NCI-H1930 (cell line): ENCODE data around the gene WNT8B.

Experiments
- DNase-seq, 2 experiments: peaks; one replicate each; lab custom pipeline; 2025; lab: John Stamatoyannopoulos, UW

Gene WNT8B, protein sequence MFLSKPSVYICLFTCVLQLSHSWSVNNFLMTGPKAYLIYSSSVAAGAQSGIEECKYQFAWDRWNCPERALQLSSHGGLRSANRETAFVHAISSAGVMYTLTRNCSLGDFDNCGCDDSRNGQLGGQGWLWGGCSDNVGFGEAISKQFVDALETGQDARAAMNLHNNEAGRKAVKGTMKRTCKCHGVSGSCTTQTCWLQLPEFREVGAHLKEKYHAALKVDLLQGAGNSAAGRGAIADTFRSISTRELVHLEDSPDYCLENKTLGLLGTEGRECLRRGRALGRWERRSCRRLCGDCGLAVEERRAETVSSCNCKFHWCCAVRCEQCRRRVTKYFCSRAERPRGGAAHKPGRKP

GRCh38 chr10:100462709-100463108, at the start of gene WNT8B:
TSS of gene WNT8B (plus strand) at chr10:100463009. CDS start at chr10:100463169, 160 bp downstream.
- no peak for DNase-seq

DNA sequence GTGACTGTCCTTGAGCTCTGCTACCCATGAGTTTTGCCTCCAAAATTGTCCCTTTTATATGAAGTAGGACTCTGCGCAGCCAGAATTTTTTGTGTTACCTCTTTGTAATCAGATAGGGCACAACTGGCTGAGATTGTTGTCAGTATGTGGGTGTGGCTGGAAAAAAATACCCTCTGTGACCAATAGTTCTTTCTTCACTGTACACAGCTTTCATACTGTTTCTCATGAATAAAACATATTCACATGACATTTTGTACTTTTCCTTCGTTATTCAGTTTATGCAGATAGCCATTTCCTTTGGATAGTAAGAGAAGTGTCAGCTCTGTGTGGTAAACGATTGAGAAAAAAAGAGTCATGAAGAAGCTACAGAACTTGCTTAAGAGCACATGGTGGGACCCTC, 49.6 kb upstream of the WNT8B start:
- DNase-seq, result no peak

GRCh38 chr10:100419911-100420449, 42.8 kb upstream of the WNT8B start:
- DNase-seq, result no peak

DNA sequence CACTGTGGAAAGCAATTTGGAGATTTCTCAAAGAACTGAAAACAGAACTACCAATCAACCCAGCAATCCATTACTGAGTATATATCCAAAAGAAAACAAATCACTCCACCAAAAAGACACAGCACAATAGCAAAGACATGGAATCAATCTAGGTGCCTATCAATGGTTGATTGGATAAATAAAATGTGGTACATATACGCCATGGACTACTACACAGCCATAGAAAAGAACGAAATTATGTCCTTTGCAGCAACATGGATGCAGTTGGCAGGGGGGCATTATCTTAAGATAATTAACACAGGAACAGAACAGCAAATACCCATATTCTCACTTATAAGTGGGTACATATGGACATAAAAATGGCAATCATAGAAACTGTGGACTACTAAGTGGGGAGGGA, 35.4 kb upstream of the WNT8B start:
- DNase-seq, result no peak

DNA sequence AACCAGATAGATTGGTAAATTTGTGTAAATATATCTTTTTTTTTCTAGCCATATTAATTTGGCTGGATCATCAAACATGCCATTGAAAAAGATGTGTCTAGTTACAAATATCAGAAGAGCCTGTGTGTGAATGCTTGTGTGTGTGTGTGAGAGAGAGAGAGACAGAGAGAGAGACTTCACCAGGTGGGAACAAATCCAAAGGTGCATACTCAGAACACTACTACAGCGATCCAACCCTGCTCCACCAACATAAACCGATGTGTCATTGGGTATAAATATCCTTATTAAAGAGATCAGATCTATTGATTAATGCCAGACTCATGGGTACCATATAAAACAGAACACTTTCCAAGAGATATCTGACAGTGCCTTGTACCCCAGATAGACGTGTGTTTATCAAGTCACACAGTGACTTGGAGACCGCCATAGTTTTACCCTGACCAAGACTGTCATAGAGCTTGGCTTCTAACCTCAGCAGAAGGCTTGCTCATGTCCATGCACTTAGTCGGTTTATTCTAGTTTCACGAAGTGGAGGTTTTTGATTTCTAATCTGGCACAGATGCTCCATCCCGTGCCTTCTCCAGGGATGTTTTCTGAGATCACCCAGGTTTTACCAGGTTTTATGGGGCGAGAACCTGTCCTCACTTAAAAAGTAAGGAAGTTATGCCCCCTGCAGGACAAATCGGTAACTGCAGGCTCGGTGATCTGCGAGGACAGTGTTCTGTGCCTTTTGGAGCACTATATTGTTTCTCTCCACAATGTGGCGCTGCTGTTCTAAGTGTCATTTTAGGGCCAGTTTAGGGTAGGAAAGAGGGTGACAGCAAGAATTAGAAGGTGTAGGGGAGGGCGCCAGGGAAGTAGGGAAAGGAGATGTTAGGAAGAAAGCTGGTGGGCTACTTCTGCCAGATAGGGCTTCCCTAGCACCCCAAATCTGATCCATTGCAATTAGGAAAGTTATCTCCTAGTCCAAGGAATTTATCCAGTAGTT, 29.3 kb upstream of the WNT8B start:
- DNase-seq, result peak; percentile 78 to 85

DNA sequence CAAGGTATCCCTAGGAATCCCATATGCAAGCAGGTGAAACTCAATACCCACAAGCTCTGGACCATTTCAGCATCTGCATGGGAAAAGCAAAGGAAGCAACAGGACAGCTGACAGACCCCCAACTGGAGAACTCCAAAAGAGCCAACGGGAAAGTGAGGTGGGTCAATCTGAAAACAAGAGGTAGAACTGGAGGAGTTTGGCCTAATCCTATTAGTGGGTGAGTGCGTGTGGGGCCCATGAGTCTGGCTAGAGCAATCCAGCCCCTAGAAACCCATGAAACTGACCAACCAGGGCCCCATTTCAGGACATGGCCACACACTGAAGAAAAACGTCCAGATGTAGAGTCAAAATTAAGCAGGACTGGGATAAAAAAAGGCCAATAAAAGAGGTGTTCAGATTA, 26.6 kb upstream of the WNT8B start:
- DNase-seq, result no peak

GRCh38 chr10:100438674-100439315, 24.0 kb upstream of the WNT8B start:
- DNase-seq, result no peak

DNA sequence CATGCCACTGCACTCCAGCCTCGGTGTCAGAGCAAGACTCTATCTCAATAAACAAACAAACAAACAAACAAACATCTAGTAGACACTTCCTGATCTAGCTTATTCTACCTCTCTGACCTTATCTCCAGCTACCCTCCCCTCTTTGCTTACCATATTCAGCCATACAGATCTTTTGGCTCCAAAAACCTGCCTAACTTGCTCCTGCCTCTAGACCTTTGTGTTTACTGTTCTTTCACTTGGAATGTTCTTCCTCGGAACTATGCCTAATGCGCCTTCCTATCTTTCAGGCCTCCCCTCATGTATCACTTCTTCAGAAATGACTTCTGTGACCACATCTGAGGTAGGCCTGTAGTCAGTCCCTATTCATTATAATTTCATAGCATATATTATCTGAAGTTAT, 20.3 kb upstream of the WNT8B start:
- DNase-seq, result no peak

DNA sequence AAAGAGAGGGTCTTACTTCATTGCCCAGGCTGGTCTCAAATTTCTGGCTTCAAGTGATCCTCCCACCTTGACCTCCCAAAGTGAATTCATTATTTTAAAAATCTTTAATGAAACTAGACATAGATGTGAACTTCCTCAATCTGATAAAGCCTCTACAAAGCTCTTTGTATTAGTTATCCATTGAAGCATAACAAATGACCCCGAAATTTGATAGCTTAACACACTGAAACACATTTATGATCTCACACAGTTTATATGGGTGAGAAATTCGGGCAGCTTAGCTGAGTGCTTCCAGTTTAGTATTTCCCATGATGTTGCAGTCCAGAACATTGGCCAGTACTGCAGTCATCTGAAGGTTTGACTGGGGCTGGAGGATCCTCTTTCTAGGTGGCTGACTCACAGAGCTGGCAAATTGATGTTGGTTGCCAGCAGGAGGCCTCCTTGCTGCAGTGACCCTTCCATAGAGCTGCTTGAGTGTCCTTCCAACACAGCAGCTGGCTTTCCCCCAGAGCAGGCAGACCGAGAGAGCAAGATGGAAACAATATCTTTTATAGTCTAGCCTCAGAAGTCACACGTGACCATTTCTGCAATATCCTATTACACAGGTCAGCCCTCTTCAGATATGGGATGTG, 16.6 kb upstream of the WNT8B start:
- DNase-seq, result no peak

GRCh38 chr10:100447663-100448062, 15.1 kb upstream of the WNT8B start:
- DNase-seq, result no peak

DNA sequence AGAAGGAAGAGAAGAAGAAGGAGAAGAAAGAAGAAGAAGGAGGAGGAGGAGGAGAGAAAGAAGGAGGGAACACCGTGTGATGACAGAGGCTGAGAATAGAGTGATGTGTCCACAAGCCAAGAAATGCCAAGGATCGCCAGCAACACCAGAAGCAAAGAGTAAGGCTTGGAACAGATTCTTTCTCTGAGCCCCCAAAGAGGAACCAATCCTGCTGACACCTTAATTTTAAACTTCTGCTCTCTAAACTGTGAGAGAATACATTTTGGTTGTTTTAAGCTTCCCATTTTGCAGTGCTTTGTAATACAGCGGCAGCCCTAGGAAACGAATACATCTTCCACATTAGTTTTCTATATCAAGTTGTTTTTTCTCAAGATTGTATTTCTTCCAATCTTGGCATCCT, 13.9 kb upstream of the WNT8B start:
- no peak for DNase-seq

DNA sequence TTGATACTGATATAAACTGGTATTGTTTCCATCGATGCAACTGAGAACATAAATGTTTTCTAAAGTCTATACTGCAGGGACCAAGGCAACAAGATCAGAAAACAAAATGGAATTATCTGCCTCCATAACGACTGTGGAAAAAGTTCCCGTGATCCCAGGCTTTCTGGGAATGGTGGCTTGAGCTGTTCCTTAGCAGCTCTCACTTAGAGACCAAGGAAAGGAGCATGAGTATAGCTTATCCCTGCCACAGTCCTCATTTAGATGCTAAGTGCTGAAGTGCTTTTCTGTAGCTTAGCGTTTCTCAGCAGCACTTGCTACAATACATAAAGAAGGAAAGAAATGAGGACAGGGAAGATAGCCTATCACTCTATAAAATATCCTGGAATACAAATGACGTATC, 5.5 kb downstream of the WNT8B start:
- DNase-seq, result no peak

GRCh38 chr10:100468978-100469377, 6.2 kb downstream of the WNT8B start:
- DNase-seq, result no peak

DNA sequence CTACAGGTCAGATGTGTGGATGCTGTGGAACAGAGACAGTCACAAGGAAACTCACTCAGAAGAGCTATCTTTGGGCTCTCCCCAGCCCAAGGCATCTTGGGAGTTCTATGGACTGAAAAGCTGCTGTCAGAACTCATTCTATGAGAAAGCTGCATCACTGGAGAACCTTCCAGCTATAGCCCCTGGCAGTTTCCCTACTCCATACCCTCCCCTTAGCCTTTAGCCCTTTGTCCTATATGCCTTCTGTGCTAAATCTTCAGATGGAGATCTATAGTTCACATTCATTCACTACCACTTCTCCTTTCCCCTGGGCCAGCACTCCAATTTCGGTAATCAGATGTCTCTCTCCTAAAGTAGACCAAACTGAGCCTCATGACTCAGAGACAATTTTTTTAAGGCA, 6.9 kb downstream of the WNT8B start:
- DNase-seq, result no peak

DNA sequence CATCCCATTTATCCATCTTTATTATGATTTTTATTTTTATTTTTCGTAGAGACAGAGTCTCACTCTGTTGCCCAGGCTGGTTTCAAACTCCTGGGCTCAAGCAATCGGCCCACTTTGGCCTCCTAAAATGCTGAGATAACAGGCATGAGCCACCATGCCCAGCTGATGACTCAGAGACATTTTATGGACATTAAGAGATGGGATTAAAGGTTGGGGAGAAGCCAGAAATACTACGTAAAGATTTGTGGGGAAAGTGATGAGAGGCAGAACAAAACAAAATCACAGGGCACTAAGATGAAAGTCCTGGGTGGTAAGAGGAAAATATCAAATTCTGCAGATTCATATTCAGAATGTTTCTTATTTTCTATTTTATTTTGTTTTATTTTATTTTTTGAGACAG, 7.6 kb downstream of the WNT8B start:
- no peak for DNase-seq

DNA sequence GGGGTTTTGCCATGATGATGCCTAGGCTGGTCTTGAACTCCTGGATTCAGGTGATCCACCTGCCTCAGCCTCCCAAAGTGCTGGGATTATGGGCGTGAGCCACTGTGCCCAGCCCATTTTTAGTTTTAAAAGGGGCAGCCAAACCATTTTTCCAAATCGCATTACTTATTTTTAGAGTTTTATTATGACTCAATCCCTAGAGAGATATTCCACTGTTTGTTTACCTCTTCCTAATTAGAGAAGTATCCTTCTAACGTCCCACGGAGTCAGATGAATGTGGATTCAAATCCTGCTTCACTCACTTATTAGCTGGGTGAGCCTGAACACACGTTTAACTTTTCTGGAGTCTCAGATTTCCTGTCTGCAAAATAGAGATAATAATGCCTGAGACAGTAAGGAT, 15.2 kb downstream of the WNT8B start:
- DNase-seq, result no peak

GRCh38 chr10:100479037-100479436, 16.2 kb downstream of the WNT8B start:
- no peak for DNase-seq

GRCh38 chr10:100480002-100480401, 17.2 kb downstream of the WNT8B start:
- no peak for DNase-seq

- peak; percentile 56 to 60 for DNase-seq
Measured at GRCh38 chr10:100481462-100482081, 18.8 kb downstream of the WNT8B start.

- peak; percentile 44 to 66 for DNase-seq
Measured at GRCh38 chr10:100482181-100482833, 19.5 kb downstream of the WNT8B start.

GRCh38 chr10:100482834-100483185, 20.0 kb downstream of the WNT8B start:
- no peak for DNase-seq
